ENCODE results near the gene UQCRQ. TPM values are rescaled to one million over a fixed set of nuclear protein-coding genes. Genes with fewer than 3 reads are reported as not detected.

Gene UQCRQ
- total RNA-seq, 4 donors from 2014 or later = 59.2 to 235 (median 118) TPM

DNA sequence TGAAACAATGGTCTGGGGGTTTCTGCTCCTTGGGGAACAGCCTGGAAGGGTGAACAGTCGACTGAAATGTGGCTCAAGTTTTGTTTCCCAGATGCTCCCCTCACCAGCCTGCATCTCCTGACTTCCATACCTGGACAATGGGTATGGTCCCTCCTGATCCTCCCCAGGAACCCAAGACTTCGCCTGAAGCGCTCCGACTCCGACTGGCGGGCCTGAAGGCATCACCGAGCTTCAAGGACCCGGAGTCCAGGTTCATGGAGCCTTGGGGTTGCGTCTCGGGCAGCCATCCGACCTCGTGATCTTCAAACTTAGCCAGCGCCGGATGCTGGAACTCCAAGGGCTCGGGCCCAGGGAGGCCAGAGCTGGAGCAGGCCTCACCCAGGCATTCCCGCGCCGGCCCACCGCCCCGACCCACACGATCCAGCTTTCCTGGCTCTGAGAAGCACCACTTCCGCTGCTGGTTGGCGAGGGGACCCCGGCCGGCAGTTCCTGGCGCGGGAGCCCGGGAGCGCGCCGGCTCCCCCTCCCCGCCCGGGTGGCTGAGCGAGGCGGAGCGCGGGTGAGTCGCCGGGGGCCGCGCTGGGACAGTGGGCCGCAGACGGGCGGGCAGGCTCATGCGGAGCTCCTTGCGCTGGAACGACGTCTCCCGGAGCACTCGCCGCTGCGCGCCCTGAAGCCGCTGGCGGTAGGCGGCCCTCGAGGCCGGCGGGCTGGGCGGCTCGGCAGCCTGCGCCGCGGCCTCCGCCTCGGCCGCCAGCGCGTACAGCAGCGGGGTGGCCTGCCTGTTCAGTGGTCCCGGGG lies 41.2 kb upstream of the UQCRQ start:
- Histone ChIP-seq H3K27ac (no peak overlapping the region), H3K36me3 (no peaks in the 10 kb centered on the region), H3K4me1 (peaks cover 13 to 20% of the 10 kb centered on the region in 2 donors), H3K9me3 (no peaks in the 10 kb centered on the region), H3K4me3 (replicated peaks in 1 of 3) (no peak overlapping the region), H3K27me3 (no peaks in the 10 kb centered on the region)
- 93 to 98% methylated on average over 8 to 12 of the region's 71 CpGs for WGBS, 2 donors
- TF ChIP-seq CTCF (IDR thresholded peaks at IDR 0.05) (no peak), POLR2A (IDR thresholded peaks at IDR 0.05) (no peak)
- no peak for DNase-seq
- intact Hi-C loops (cut with DNase I) = loop anchor here (5.0 to 10.0 kb wide), 4 partner anchors 47 to 440 kb away; partner anchors contain the start of genes CCNI2 and LEAP2

GRCh38 chr5:132825834-132826391 lies 40.5 kb upstream of the UQCRQ start:
- TF ChIP-seq CTCF (IDR thresholded peaks at IDR 0.05) = no peak
- no peak for TF ChIP-seq POLR2A (IDR thresholded peaks at IDR 0.05)
- intact Hi-C loops (cut with DNase I) = loop anchor here (5.0 to 10.0 kb wide), 4 partner anchors 46 to 441 kb away; partner anchors contain the start of genes CCNI2 and LEAP2
- H3K27ac ChIP-seq = no peak overlapping the region
- H3K4me1 ChIP-seq = peaks cover 13 to 23% of the 10 kb centered on the region in 2 donors
- no peak overlapping the region for H3K4me3 ChIP-seq (replicated peaks in 1 of 3)
- no peak for DNase-seq
- no peaks in the 10 kb centered on the region for H3K9me3 ChIP-seq
- 72 to 81% methylated on average over 7 to 29 of the region's 43 CpGs for WGBS, 2 donors
- no peaks in the 10 kb centered on the region for H3K36me3 ChIP-seq
- no peaks in the 10 kb centered on the region for H3K27me3 ChIP-seq

GRCh38 chr5:132826424-132827082 lies 39.9 kb upstream of the UQCRQ start:
- no peaks in the 10 kb centered on the region for H3K36me3 ChIP-seq
- DNase-seq = no peak
- 81 to 83% methylated on average over 6 of the region's 6 CpGs for WGBS, 2 donors
- TF ChIP-seq POLR2A (IDR thresholded peaks at IDR 0.05) (no peak), CTCF (IDR thresholded peaks at IDR 0.05) (no peak)
- H3K27ac ChIP-seq = no peak overlapping the region
- no peak overlapping the region for H3K4me3 ChIP-seq (replicated peaks in 1 of 3)
- peaks cover 13 to 22% of the 10 kb centered on the region in 2 donors for H3K4me1 ChIP-seq
- no peaks in the 10 kb centered on the region for H3K9me3 ChIP-seq
- no peaks in the 10 kb centered on the region for H3K27me3 ChIP-seq
- intact Hi-C loops (cut with DNase I) = loop anchor here (5.0 to 10.0 kb wide), 4 partner anchors 46 to 442 kb away; partner anchors contain the start of genes CCNI2 and LEAP2

GRCh38 chr5:132827943-132828673 lies 38.3 kb upstream of the UQCRQ start:
- DNase-seq = no peak
- no peaks in the 10 kb centered on the region for H3K36me3 ChIP-seq
- no peak overlapping the region for H3K4me3 ChIP-seq (replicated peaks in 1 of 3)
- no peaks in the 10 kb centered on the region for H3K9me3 ChIP-seq
- no peaks in the 10 kb centered on the region for H3K27me3 ChIP-seq
- 87 to 88% methylated on average over 4 of the region's 4 CpGs for WGBS, 2 donors
- intact Hi-C loops (cut with DNase I) = loop anchor here (5.0 to 10.0 kb wide), 4 partner anchors 44 to 443 kb away; partner anchors contain the start of genes CCNI2 and LEAP2
- no peak overlapping the region for H3K27ac ChIP-seq
- TF ChIP-seq POLR2A (IDR thresholded peaks at IDR 0.05) = no peak
- TF ChIP-seq CTCF (IDR thresholded peaks at IDR 0.05) = no peak
- peaks cover 10 to 16% of the 10 kb centered on the region in 2 donors for H3K4me1 ChIP-seq

Measured in thyroid gland (tissue), 4 donors.